ENCODE data around the gene SPHK2. TPM values are rescaled to one million over a fixed set of nuclear protein-coding genes. Genes with fewer than 3 reads are reported as not detected.
A peak's percentile ranks its signal among the peaks of the same experiment; 100 is the strongest.

The SPHK2 gene
- polyA plus RNA-seq, 2 of the 4 experiments (the other 2 are of a cell fraction), result 6.1 to 18.3 TPM

- 56% methylated on average over 18 of the region's 18 CpGs for WGBS (ENCODE audit: missing lambda C conversion rate)
- no peaks in the 10 kb centered on the region for H3K9me3 ChIP-seq
- CTCF ChIA-PET, result interaction anchor here (1.0 to 18.9 kb wide), 10 partner anchors 9 to 351 kb away, joined by 3 to 396 read pairs (median 6); partner anchors contain the start of genes DBP and SPACA4
These were observed 2.0 kb upstream of the SPHK2 start for GRCh38 chr19:48617146-48617937.

DNA sequence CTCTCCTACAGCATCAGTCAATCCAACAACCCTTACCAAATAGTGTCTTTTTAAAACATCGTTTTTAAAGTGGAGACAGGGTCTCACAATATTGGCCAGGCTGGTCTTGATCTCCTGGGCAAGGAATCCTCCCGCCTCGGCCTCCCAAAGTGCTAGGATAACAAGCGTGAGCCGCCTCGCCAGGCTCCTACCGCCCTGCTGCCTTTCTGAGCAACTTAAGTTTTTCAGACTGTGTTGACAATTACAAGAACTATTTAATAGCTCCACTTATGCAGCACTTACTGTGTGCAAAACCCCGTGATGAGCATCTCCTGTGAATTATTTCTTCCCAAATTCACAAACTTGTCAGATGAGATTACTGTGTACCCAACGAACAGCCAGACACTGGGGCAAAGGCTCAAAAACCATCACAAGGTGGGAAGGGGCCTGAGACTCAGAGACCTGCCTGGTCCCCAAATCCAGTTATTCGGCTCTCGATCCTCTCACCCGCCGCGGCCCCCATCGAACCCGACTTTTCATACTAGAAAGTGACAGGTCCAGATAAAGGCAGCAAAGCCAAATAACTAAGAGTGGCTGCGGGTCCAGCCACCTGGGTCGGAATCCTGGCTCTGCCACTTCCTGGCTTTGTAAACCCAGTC, 909 bp upstream of the SPHK2 start:
- ATAC-seq (no peak), DNase-seq (ENCODE audit: low read depth in 1 of 2, low spot score in 1 of 2) (no peak), FAIRE-seq (no peak)
- Histone ChIP-seq H3K4me2 (peak overlapping the region; percentile 92), H3K4me3 (peak overlapping the region; percentile 68), H3K27ac (peak overlapping the region; percentile 89 to 90), H3K4me1 (peaks cover 46% of the 10 kb centered on the region), H3K9me3 (no peaks in the 10 kb centered on the region)
- POLR2A ChIA-PET, result interaction anchor here (0.6 to 3.6 kb wide), 18 partner anchors 9 to 1230 kb away, joined by 3 to 70 read pairs (median 6); partner anchors contain the start of genes CA11, KDELR1, SYNGR4 and TMEM143
- CTCF ChIA-PET, result interaction anchor here (0.6 to 18.9 kb wide), 9 partner anchors 9 to 508 kb away, joined by 3 to 396 read pairs (median 8); partner anchors contain the start of genes CA11 and SPACA4
- TF ChIP-seq MAFK (IDR thresholded peaks at IDR 0.05; ENCODE audit: partially characterized antibody) (no peak), EHF (CRISPR knock-in tag; IDR thresholded peaks at IDR 0.05) (no peak), RARB (CRISPR knock-in tag; IDR thresholded peaks at IDR 0.05) (peak; percentile 16; the same call in 1 of the 2 replicates), ELK1 (IDR thresholded peaks at IDR 0.05; ENCODE audit: low read depth, low read length) (no peak)
- WGBS (ENCODE audit: missing lambda C conversion rate), result 1% methylated on average over 18 of the region's 18 CpGs

More at GRCh38 chr19:48617146-48617937, 2.0 kb upstream of the SPHK2 start:
- peaks cover 44% of the 10 kb centered on the region for H3K4me1 ChIP-seq
- DNase-seq (ENCODE audit: low read depth in 1 of 2, low spot score in 1 of 2) (no peak), ATAC-seq (no peak), FAIRE-seq (no peak)
- TF ChIP-seq BHLHE40 (IDR thresholded peaks at IDR 0.05; ENCODE audit: low read depth, low read length) (0 out of 2 replicates have a peak, but pooled peaks have one; percentile 4), TP53 (CRISPR knock-in tag; IDR thresholded peaks at IDR 0.05) (0 out of 2 replicates have a peak, but pooled peaks have one; percentile 27)
- TF ChIP-seq, protein P1, sequence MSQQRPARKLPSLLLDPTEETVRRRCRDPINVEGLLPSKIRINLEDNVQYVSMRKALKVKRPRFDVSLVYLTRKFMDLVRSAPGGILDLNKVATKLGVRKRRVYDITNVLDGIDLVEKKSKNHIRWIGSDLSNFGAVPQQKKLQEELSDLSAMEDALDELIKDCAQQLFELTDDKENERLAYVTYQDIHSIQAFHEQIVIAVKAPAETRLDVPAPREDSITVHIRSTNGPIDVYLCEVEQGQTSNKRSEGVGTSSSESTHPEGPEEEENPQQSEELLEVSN (IDR thresholded peaks at IDR 0.05; ENCODE audit: borderline replicate concordance, low read depth), result no peak
- peak overlapping the region; percentile 89 to 90 for H3K27ac ChIP-seq
- H3K4me3 ChIP-seq, result peak overlapping the region; percentile 68
- peak overlapping the region; percentile 92 for H3K4me2 ChIP-seq
- POLR2A ChIA-PET, result interaction anchor here (0.9 to 3.6 kb wide), 4 partner anchors 8 to 296 kb away, joined by 3 to 70 read pairs (median 7); no protein-coding TSS in a partner anchor

DNA sequence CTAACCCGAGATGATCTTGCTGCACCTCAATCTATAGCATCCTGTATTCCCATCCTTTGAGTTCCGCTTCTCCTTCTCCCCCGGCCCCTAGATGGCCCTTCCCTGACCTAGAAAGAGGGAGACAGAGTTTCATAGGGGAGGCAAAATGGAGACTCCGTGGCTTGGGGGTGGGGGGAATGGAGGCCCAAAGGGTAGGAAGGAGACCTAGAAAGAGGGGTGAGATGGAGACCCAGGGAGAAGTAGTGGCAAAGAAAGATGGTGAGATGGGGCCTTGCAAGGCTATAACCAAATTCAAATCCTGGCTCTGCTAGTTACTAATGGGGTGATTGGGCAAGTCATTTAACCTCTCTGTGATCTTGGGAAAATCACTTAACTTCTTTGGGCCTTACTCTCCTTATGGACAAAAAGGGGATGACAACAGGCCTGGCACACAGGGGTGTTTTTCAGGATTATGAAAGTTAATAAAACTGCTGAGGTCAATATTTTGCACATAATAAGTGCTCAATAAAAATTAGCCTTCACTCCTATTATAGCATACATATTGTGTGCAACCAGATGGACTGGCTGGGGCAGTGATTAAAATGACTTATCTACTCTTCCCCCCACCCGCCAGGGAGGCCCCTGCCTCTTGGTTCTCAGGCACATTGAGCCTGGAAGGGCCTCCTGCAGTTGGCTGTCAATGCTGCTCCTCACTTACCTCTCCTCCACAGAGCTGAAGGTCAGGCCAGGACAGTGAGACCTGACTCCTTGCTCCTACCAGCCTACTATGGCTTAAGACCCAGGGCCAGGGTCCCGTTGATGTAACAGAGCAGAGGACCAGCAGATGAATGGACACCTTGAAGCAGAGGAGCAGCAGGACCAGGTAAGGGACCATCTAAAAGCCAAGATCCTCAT, 633 bp downstream of the SPHK2 start:
- no peak for FAIRE-seq
- POLR2A ChIA-PET, result interaction anchor here (0.6 to 3.6 kb wide), 30 partner anchors 8 to 357 kb away, joined by 3 to 70 read pairs (median 6); partner anchors contain the start of genes CA11, DBP, IZUMO1 and KDELR1
- no peak for DNase-seq (ENCODE audit: low read depth in 1 of 2, low spot score in 1 of 2)
- Histone ChIP-seq H3K4me3 (peak overlapping the region; percentile 68), H3K27ac (peak overlapping the region; percentile 89 to 90), H3K4me1 (peaks cover 48% of the 10 kb centered on the region), H3K9me3 (no peaks in the 10 kb centered on the region), H3K4me2 (peak overlapping the region; percentile 78)
- ATAC-seq, result peak in 1 of 2 experiments; percentile 2; a peak in 2 of 6 replicates
- WGBS (ENCODE audit: missing lambda C conversion rate), result 36% methylated on average over 6 of the region's 6 CpGs
- CTCF ChIA-PET, result interaction anchor here (0.6 to 5.4 kb wide), 7 partner anchors 8 to 349 kb away, joined by 3 to 55 read pairs (median 3); partner anchors contain the start of genes CA11 and SPACA4
- no peak for TF ChIP-seq RCOR1 (IDR thresholded peaks at IDR 0.05; ENCODE audit: low read depth, low read length)
- 0 out of 2 replicates have a peak, but pooled peaks have one; percentile 35 for TF ChIP-seq ZSCAN20 (CRISPR knock-in tag; IDR thresholded peaks at IDR 0.05)
- no peak; the same call in 1 of the 2 replicates for TF ChIP-seq RFX5 (IDR thresholded peaks at IDR 0.05)
- 0 out of 2 replicates have a peak, but pooled peaks have one; percentile 14 for TF ChIP-seq KDM5A (IDR thresholded peaks at IDR 0.05)
- no peak for TF ChIP-seq ZC3H11A (IDR thresholded peaks at IDR 0.05)
- no peak for TF ChIP-seq HOXB5 (CRISPR knock-in tag; IDR thresholded peaks at IDR 0.05)
- TF ChIP-seq MAFK (IDR thresholded peaks at IDR 0.05; ENCODE audit: partially characterized antibody), result peak; percentile 75
- no peak for TF ChIP-seq BHLHE40 (IDR thresholded peaks at IDR 0.05; ENCODE audit: low read depth, low read length)
- TF ChIP-seq HOXB13 (CRISPR knock-in tag; IDR thresholded peaks at IDR 0.05; ENCODE audit: low read depth), result 0 out of 2 replicates have a peak, but pooled peaks have one; percentile 23
- TF ChIP-seq, protein P2, sequence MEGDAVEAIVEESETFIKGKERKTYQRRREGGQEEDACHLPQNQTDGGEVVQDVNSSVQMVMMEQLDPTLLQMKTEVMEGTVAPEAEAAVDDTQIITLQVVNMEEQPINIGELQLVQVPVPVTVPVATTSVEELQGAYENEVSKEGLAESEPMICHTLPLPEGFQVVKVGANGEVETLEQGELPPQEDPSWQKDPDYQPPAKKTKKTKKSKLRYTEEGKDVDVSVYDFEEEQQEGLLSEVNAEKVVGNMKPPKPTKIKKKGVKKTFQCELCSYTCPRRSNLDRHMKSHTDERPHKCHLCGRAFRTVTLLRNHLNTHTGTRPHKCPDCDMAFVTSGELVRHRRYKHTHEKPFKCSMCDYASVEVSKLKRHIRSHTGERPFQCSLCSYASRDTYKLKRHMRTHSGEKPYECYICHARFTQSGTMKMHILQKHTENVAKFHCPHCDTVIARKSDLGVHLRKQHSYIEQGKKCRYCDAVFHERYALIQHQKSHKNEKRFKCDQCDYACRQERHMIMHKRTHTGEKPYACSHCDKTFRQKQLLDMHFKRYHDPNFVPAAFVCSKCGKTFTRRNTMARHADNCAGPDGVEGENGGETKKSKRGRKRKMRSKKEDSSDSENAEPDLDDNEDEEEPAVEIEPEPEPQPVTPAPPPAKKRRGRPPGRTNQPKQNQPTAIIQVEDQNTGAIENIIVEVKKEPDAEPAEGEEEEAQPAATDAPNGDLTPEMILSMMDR (IDR thresholded peaks at IDR 0.05), result no peak
- TF ChIP-seq JUN (IDR thresholded peaks at IDR 0.05), result no peak
- TF ChIP-seq, protein P3, sequence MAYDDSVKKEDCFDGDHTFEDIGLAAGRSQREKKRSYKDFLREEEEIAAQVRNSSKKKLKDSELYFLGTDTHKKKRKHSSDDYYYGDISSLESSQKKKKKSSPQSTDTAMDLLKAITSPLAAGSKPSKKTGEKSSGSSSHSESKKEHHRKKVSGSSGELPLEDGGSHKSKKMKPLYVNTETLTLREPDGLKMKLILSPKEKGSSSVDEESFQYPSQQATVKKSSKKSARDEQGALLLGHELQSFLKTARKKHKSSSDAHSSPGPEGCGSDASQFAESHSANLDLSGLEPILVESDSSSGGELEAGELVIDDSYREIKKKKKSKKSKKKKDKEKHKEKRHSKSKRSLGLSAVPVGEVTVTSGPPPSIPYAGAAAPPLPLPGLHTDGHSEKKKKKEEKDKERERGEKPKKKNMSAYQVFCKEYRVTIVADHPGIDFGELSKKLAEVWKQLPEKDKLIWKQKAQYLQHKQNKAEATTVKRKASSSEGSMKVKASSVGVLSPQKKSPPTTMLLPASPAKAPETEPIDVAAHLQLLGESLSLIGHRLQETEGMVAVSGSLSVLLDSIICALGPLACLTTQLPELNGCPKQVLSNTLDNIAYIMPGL (CRISPR knock-in tag; IDR thresholded peaks at IDR 0.05; ENCODE audit: borderline replicate concordance), result no peak
- TF ChIP-seq SREBF2 (IDR thresholded peaks at IDR 0.05), result no peak
- TF ChIP-seq PBX3 (IDR thresholded peaks at IDR 0.05), result no peak
- no peak for TF ChIP-seq ESRRA (IDR thresholded peaks at IDR 0.05; ENCODE audit: borderline replicate concordance, low read length)
- no peak for TF ChIP-seq GATA3 (IDR thresholded peaks at IDR 0.05; ENCODE audit: borderline replicate concordance)

Measured in A549 (cell line).